GM04503 (cell line): ENCODE results near the gene ACO2.
"Not testable (repeated sequence)": the region's sequence is repeated elsewhere in the genome, so short reads cannot be mapped to it uniquely, and the experiment has no call there.

ENCODE experiments used
- DNase-seq: peaks from one replicate; pipeline ENCODE4 v3.0.0-alpha.2; 2012; ENCODE audit warnings: low read depth

ACO2 gene

GRCh38 chr22:41540365-41540764 is 71.4 kb downstream of the ACO2 start:
- DNase-seq = no peak

GRCh38 chr22:41541484-41541883 is 72.6 kb downstream of the ACO2 start:
- DNase-seq = no peak

GRCh38 chr22:41542224-41542623 is 73.3 kb downstream of the ACO2 start:
- DNase-seq = no peak

GRCh38 chr22:41543854-41544670 is 75.1 kb downstream of the ACO2 start, which contains the start of gene POLR3H:
TSS of gene POLR3H (minus strand) at chr22:41544470. CDS start at chr22:41544101, 369 bp downstream.
- peak; percentile 85 for DNase-seq

- DNase-seq = no peak
These were observed 76.0 kb downstream of the ACO2 start for GRCh38 chr22:41544671-41545476.

GRCh38 chr22:41548830-41549211 is 79.9 kb downstream of the ACO2 start:
- no peak for DNase-seq

GRCh38 chr22:41550952-41551491 is 82.1 kb downstream of the ACO2 start:
- no peak for DNase-seq

- no peak for DNase-seq
These were observed 83.1 kb downstream of the ACO2 start for GRCh38 chr22:41551877-41552582.

GRCh38 chr22:41555325-41555982 is 86.5 kb downstream of the ACO2 start:
- no peak for DNase-seq

GRCh38 chr22:41556561-41556960 is 87.6 kb downstream of the ACO2 start:
- no peak for DNase-seq

GRCh38 chr22:41557401-41558240 is 88.7 kb downstream of the ACO2 start:
- no peak for DNase-seq

GRCh38 chr22:41558241-41558630 is 89.3 kb downstream of the ACO2 start:
- not testable (repeated sequence) for DNase-seq

GRCh38 chr22:41560095-41560471 is 91.2 kb downstream of the ACO2 start:
- DNase-seq = no peak

- no peak for DNase-seq
These were observed 92.4 kb downstream of the ACO2 start for GRCh38 chr22:41561335-41561734.

- DNase-seq = no peak
These were observed 92.9 kb downstream of the ACO2 start for GRCh38 chr22:41561788-41562187.

- DNase-seq = no peak
These were observed 93.5 kb downstream of the ACO2 start for GRCh38 chr22:41562461-41562860.

- DNase-seq = peak; percentile 25
These were observed 94.3 kb downstream of the ACO2 start for GRCh38 chr22:41563051-41563711.

GRCh38 chr22:41564563-41564962 is 95.6 kb downstream of the ACO2 start:
- no peak for DNase-seq

- peak; percentile 47 for DNase-seq
These were observed 96.6 kb downstream of the ACO2 start for GRCh38 chr22:41565403-41566054.

GRCh38 chr22:41567512-41567768 is 98.5 kb downstream of the ACO2 start:
- DNase-seq = no peak
